OCI-M2 (cell line): ENCODE results near the gene REEP6.
"Not testable (repeated sequence)": the region's sequence is repeated elsewhere in the genome, so short reads cannot be mapped to it uniquely, and the experiment has no call there.

ENCODE experiments used
- DNase-seq: peaks from one replicate; lab custom pipeline; 2025; ENCODE audit not compliant: unreplicated experiment; lab: John Stamatoyannopoulos, UW

REEP6 gene

GRCh38 chr19:1489463-1490310 is 1.3 kb upstream of the REEP6 start:
- DNase-seq, result no peak

DNA sequence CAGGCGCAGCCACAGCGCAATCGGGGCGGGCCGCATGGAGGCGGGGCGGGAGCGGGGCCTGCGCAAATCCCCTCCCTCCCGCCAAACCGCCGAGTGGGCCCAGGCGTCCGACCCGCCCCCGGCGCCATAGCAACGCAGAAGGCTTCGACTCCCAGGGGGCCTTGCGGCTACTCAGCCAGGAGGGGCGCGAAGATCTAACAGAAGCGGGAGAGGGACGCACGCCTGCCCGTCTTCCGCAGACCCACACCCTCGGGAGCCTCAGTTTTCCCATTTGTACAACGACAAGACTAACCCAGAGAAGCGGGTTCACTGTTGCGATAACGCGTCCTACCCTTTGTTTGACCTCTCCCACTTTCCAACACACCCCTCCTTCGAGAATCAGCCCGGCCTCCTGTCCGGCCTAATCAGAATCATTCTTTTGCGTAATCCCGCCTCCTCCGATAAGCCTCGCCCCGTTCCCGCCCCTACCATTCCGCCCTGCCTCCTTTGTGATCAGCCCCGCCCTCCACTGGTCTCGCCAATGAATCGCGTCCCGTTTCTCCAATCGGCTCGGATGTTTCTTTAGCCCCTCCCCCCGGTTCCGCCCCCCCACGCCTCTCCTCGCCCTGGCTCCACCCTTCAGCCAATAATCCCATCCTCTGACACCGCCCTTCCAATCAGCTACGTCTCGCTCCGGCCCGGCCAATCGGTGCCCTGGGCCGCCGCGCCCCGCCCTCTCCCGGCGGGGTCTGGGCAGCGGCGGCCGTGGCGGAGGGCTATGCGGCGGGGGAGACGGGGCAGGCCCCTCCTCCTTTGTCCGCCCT is 469 bp upstream of the REEP6 start, which contains the start of gene PCSK4:
PCSK4 (minus strand) TSS at position 40 of the 803 bp plus-strand sequence; CDS start at position 36, 4 bp downstream.
- DNase-seq, result peak; percentile 89

DNA sequence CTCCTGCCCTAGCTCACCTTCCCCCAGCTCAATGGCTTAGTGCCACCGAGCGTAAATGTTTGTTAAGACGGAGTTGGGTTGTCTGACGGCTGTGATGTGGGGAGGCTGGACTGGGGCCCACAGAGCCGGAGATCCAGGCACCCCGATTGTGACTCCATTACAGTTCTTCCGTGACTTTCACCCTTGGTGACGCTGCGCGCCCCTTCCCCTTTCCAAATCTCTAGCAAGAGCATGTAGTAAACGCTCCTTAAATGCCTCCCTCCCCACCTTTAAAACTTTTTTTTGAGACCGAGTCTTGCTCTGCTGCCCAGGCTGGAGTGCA is 829 bp downstream of the REEP6 start:
- DNase-seq, result no peak

- DNase-seq, result no peak
These were observed 1.6 kb downstream of the REEP6 start for GRCh38 chr19:1492474-1493006.

GRCh38 chr19:1494115-1494815 is 3.3 kb downstream of the REEP6 start:
- DNase-seq, result no peak

- DNase-seq, result no peak
These were observed 4.2 kb downstream of the REEP6 start for GRCh38 chr19:1495051-1495798.

DNA sequence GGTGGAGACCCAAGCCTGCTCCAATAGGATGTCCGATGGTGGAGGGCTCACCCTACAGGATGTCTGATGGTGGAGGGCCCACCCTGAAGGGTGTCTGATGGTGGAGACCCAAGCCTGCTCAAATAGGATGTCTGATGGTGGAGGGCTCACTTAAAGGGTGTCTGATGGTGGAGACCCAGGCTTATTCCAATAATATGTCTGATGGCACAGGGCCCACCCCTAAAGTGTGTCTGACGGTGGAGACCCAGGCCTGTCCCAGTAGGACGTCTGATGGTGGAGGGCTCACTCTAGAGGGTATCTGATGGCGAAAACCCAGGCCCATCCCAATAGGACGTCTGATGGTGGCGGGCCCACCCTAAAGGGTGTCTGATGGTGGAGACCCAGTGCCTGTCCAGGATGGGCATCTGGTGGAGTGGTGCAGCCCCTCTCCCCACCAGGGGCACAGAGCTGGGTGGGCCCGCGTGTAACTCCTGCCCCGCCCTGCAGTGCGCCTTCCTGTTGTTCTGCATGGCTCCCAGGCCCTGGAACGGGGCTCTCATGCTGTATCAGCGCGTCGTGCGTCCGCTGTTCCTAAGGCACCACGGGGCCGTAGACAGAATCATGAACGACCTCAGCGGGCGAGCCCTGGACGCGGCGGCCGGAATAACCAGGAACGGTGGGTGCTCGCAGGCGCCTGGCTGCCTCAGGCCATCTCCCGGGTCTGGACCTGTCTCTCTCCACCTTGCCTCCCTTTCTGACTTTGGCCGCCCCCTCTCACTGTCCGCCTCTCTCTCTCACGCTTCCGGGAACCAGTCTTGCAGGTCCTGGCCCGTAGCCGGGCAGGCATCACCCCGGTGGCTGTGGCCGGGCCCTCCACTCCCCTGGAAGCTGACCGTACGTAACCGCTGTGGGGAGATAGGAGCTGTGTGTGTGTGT is 5.1 kb downstream of the REEP6 start:
- DNase-seq, result no peak

- DNase-seq, result no peak
These were observed 6.0 kb downstream of the REEP6 start for GRCh38 chr19:1496714-1497577.

GRCh38 chr19:1497578-1498235 is 6.7 kb downstream of the REEP6 start:
- no peak for DNase-seq

DNA sequence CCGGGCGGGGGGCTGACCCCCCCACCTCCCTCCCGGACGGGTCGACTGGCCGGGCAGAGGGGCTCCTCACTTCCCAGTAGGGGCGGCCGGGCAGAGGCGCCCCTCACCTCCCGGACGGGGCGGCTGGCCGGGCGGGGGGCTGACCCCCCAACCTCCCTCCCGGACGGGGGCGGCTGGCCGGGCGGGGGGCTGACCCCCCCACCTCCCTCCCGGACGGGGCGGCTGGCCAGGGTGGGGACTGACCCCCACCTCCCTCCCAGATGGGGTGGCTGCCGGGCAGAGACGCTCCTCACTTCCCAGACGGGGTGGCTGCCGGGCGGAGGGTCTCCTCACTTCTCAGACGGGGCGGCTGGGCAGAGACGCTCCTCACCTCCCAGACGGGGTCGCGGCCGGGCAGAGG is 8.2 kb downstream of the REEP6 start:
- not testable (repeated sequence) for DNase-seq

DNA sequence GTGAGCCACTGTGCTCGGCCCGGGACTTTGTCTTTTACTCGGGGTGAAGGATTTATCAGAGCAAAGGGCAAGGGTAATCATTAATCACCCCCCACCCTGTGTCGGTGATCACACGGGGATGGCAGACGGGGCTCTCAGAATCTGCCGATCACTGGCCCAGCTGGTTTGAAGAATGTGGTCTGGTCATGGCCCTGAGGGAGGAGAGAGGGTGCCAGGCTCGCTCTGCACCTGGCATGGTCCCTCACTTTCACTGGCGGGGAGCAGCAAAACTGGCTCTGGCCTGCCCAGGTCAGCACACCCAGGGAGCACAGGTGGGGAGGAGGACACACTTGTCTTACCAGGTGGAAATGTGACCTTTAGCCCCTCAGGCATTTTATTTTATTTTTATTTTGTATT is 10.2 kb downstream of the REEP6 start:
- no peak for DNase-seq

DNA sequence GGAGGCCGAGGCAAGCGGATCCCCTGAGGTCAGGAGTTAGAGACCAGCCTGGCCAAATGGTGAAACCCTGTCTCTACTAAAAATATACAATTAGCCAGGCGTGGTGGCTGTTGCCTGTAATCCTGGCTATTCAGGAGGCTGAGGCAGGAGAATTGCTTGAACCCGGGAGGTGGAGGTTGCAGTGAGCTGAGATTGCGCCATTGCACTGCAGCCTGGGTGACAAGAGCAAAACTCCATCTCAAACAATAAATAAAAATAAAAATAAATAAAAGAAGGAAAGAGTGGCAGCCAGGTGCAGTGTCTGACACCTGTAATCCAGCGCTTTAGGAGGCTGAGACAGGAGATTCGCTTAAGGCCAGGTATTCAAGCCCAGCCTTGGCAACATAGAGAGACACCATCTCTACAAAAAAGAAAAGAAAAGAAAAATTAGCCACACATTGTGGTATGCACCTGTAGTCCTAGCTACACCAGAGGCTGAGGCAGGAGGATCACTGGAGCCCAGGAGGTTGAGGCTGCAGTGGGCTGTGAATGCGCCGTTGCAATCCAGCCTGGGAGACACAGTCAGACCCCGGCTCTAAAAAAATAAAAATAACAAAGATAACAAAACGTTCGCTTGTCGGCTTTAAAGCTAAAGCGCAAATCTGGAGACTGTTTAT is 11.6 kb downstream of the REEP6 start:
- DNase-seq, result no peak

GRCh38 chr19:1503089-1503924 is 12.3 kb downstream of the REEP6 start:
- no peak for DNase-seq

- no peak for DNase-seq
These were observed 13.2 kb downstream of the REEP6 start for GRCh38 chr19:1503925-1504773.

DNA sequence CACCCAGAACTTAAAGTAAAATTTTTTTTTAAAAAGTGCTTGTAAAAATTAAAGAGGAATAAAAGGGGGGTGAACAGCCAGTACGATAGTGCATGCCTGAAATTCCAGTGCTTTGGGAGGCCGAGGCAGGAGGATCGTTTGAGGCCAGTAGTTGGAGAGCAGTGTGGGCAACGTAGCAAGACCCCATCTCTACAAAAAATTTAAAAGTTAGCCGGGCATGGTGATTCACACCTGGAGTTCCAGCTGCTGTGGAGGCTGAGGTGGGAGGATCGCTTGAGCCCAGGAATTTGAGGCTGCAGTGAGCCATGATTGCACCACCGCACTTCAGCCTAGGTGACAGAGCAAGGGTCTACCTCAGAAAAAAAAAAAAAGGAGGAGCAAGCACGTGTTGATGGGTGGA is 14.0 kb downstream of the REEP6 start:
- DNase-seq, result no peak
